ENCODE results near the gene KLHL17. TPM values are rescaled to one million over a fixed set of nuclear protein-coding genes. Genes with fewer than 3 reads are reported as not detected.

The KLHL17 gene
- total and polyA plus RNA-seq, 2 donors from 2014 or later, result 6.9 to 11.5 TPM

- DNase-seq (peak in 3 of 5 donors; percentile 54 to 64 (median 59)), FAIRE-seq (no peak)
- Histone ChIP-seq H3K27me3 (ENCODE audit: control insufficient read depth, insufficient read depth, low read length) (no peaks in the 10 kb centered on the region), H3K36me3 (ENCODE audit: control insufficient read depth in 2 of 3, insufficient read depth in 3 of 3, low read length in 3 of 3) (no peaks in the 10 kb centered on the region), H3K27ac (ENCODE audit: low read depth in 2 of 2, low read length in 2 of 2) (no peak overlapping the region), H3K9ac (ENCODE audit: low read length in 3 of 3) (no peak overlapping the region), H3K4me1 (ENCODE audit: control insufficient read depth in 2 of 3, insufficient read depth in 2 of 3, low read depth in 1 of 3, low read length in 3 of 3) (peaks cover 0 to 38% (median 4%) of the 10 kb centered on the region in 3 donors), H3K4me3 (ENCODE audit: low read length in 3 of 3) (no peak overlapping the region), H3K9me3 (ENCODE audit: control insufficient read depth in 2 of 3, insufficient read depth in 1 of 3, low read length in 3 of 3) (no peaks in the 10 kb centered on the region)
- intact Hi-C loops (cut with DNase I), result no loop called here
- TF ChIP-seq CTCF (IDR thresholded peaks at IDR 0.05; ENCODE audit: borderline replicate concordance, extremely low read depth, insufficient read depth), result peak; percentile 28
These were observed 47.6 kb upstream of the KLHL17 start for GRCh38 chr1:912740-913301.

- Histone ChIP-seq H3K27ac (ENCODE audit: low read depth in 2 of 2, low read length in 2 of 2) (no peak overlapping the region), H3K9ac (ENCODE audit: low read length in 3 of 3) (no peak overlapping the region), H3K4me1 (ENCODE audit: control insufficient read depth in 2 of 3, insufficient read depth in 2 of 3, low read depth in 1 of 3, low read length in 3 of 3) (peaks cover 0 to 42% (median 4%) of the 10 kb centered on the region in 3 donors), H3K4me3 (ENCODE audit: low read length in 3 of 3) (no peak overlapping the region), H3K27me3 (ENCODE audit: control insufficient read depth, insufficient read depth, low read length) (no peaks in the 10 kb centered on the region), H3K9me3 (ENCODE audit: control insufficient read depth in 2 of 3, insufficient read depth in 1 of 3, low read length in 3 of 3) (no peaks in the 10 kb centered on the region), H3K36me3 (ENCODE audit: control insufficient read depth in 2 of 3, insufficient read depth in 3 of 3, low read length in 3 of 3) (no peaks in the 10 kb centered on the region)
- TF ChIP-seq CTCF (IDR thresholded peaks at IDR 0.05; ENCODE audit: borderline replicate concordance, extremely low read depth, insufficient read depth), result no peak
- intact Hi-C loops (cut with DNase I), result no loop called here
- FAIRE-seq (no peak), DNase-seq (peak in 3 of 5 donors; percentile 32 to 73 (median 58))
These were observed 46.8 kb upstream of the KLHL17 start for GRCh38 chr1:913491-914130.

- DNase-seq (peak in 2 of 5 donors; percentile 55 to 61), FAIRE-seq (no peak)
These were observed 46.1 kb upstream of the KLHL17 start for GRCh38 chr1:914131-914890.

More at GRCh38 chr1:914131-914890, 46.1 kb upstream of the KLHL17 start:
- H3K27ac ChIP-seq (ENCODE audit: low read depth in 2 of 2, low read length in 2 of 2), result no peak overlapping the region
- H3K9me3 ChIP-seq (ENCODE audit: control insufficient read depth in 2 of 3, insufficient read depth in 1 of 3, low read length in 3 of 3), result no peaks in the 10 kb centered on the region
- no peak for TF ChIP-seq CTCF (IDR thresholded peaks at IDR 0.05; ENCODE audit: borderline replicate concordance, extremely low read depth, insufficient read depth)
- no peaks in the 10 kb centered on the region for H3K36me3 ChIP-seq (ENCODE audit: control insufficient read depth in 2 of 3, insufficient read depth in 3 of 3, low read length in 3 of 3)
- H3K9ac ChIP-seq (ENCODE audit: low read length in 3 of 3), result no peak overlapping the region
- peaks cover 0 to 42% (median 4%) of the 10 kb centered on the region in 3 donors for H3K4me1 ChIP-seq (ENCODE audit: control insufficient read depth in 2 of 3, insufficient read depth in 2 of 3, low read depth in 1 of 3, low read length in 3 of 3)
- H3K27me3 ChIP-seq (ENCODE audit: control insufficient read depth, insufficient read depth, low read length), result no peaks in the 10 kb centered on the region
- no peak overlapping the region for H3K4me3 ChIP-seq (ENCODE audit: low read length in 3 of 3)
- intact Hi-C loops (cut with DNase I), result no loop called here

Data from kidney (tissue), 14 donors.